HepG2 (cell line): Measurements from ENCODE around the gene DHX57. TPM values are rescaled to one million over a fixed set of nuclear protein-coding genes. Genes with fewer than 3 reads are reported as not detected.

Experiments
- ATAC-seq: fragments of 200-7000 bp; cut with Tn5 transposase; 3 replicates; pipeline ENCODE4 v1.9.1; 2020; ENCODE audit warnings: mild to moderate bottlenecking, moderate library complexity
- BruUV-seq: library from RNA; stranded (reverse); fragments of 400-500 nt; replicated peaks from 2 replicates; lab custom pipeline; 2021; lab: Mats Ljungman, UMichigan
- CTCF ChIA-PET: fragments of 300-600 bp; formaldehyde crosslinking; extraction: SDS; loops from one replicate; lab custom pipeline; 2021; ENCODE audit warnings: low total read pairs, inconsistent platforms, low intra/inter-chr PET ratio; lab: Yijun Ruan, JAX
- POLR2A ChIA-PET: fragments of 350-600 bp; sonication (Branson Sonifier 250); formaldehyde crosslinking; loops from one replicate; lab custom pipeline; 2020; ENCODE audit warnings: antibody characterized with exemption, inconsistent platforms; lab: Yijun Ruan, JAX
- DNase-seq: peaks from one replicate; pipeline ENCODE4 v3.0.0-alpha.2; 2015; ENCODE audit warnings: low spot score
- FAIRE-seq: peaks from 3 replicates; lab custom pipeline; 2011; peaks lifted over from hg19 to GRCh38; lab: Jason Lieb, UNC
- H2AFZ ChIP-seq: one replicate; pipeline ENCODE4 v1.6.1; 2011; ENCODE audit warnings: low read length, inconsistent platforms
- H3K27ac ChIP-seq: fragments of 300-600 bp; 3 replicates; pipeline ENCODE4 v1.8.0; 2011; ENCODE audit warnings: mixed run types, mild to moderate bottlenecking, mixed read lengths, low read length, inconsistent platforms; ENCODE audit not compliant: insufficient read depth; ENCODE audit errors: extremely low read length
- H3K27me3 ChIP-seq, 2 experiments: fragments of 200-600 bp in 1 of 2; 2 replicates in 1 of 2; 3 replicates in 1 of 2; pipeline versions ENCODE4 v1.6.0 to v1.8.0; 2011; ENCODE audit warnings: low read length in 2 of 2, mild to moderate bottlenecking in 2 of 2, moderate library complexity in 2 of 2, inconsistent platforms in 1 of 2; ENCODE audit not compliant: insufficient read depth in 2 of 2, control insufficient read depth in 1 of 2
- H3K36me3 ChIP-seq, 2 experiments: fragments of 200-600 bp in 1 of 2; replicated peaks in 1 of 2; 2 replicates in 1 of 2; 3 replicates in 1 of 2; pipeline versions ENCODE4 v1.5.1 to v1.8.0; 2011; ENCODE audit warnings: low read length in 2 of 2, inconsistent platforms in 1 of 2; ENCODE audit not compliant: insufficient read depth in 2 of 2, control insufficient read depth in 1 of 2
- H3K4me1 ChIP-seq: 2 replicates; pipeline ENCODE4 v1.5.1; 2012; ENCODE audit warnings: low read length, inconsistent platforms; ENCODE audit not compliant: insufficient read depth
- H3K4me2 ChIP-seq: 2 replicates; pipeline ENCODE4 v1.6.0; 2011; ENCODE audit warnings: low read depth, low read length, inconsistent platforms
- H3K4me3 ChIP-seq, 3 experiments: fragments of 200-600 bp in 1 of 3; sonication (generic), shearing (Covaris generic) in 1 of 3; replicated peaks in 1 of 3; 2 replicates each; pipeline ENCODE4 v1.5.1; 2011 to 2016; ENCODE audit warnings: low read length in 3 of 3, inconsistent platforms in 2 of 3, low read depth in 2 of 3, mild to moderate bottlenecking in 2 of 3, control low read depth in 1 of 3, mixed read lengths in 1 of 3; ENCODE audit not compliant: insufficient read depth in 1 of 3
- H3K79me2 ChIP-seq: one replicate; pipeline ENCODE4 v1.6.1; 2011; ENCODE audit warnings: low read length, inconsistent platforms; ENCODE audit not compliant: insufficient read depth
- H3K9ac ChIP-seq: 2 replicates; pipeline ENCODE4 v1.6.0; 2011; ENCODE audit warnings: mild to moderate bottlenecking, low read depth, low read length, inconsistent platforms; ENCODE audit not compliant: insufficient read depth
- H3K9me3 ChIP-seq: 2 replicates; pipeline ENCODE4 v1.5.1; 2012; ENCODE audit warnings: mild to moderate bottlenecking, low read length
- H4K20me1 ChIP-seq: 2 replicates; pipeline ENCODE4 v1.6.0; 2011; ENCODE audit warnings: inconsistent platforms, mild to moderate bottlenecking, low read length, moderate library complexity; ENCODE audit not compliant: insufficient read depth
- FOXK1 ChIP-seq: sonication (generic); formaldehyde crosslinking; IDR thresholded peaks from 2 replicates; pipeline ENCODE4 v1.4.0; 2020; ENCODE audit warnings: low read depth, missing genetic modification reagents, borderline replicate concordance
- GFI1 ChIP-seq: sonication (generic); formaldehyde crosslinking; IDR thresholded peaks from 2 replicates; pipeline ENCODE4 v1.5.0; 2020; ENCODE audit warnings: missing genetic modification reagents, mild to moderate bottlenecking, borderline replicate concordance
- HES4 ChIP-seq: sonication (generic); formaldehyde crosslinking; IDR thresholded peaks from 2 replicates; pipeline ENCODE4 v1.9.0; 2021; ENCODE audit warnings: mild to moderate bottlenecking, missing genetic modification reagents, borderline replicate concordance
- IKZF4 ChIP-seq: sonication (generic); formaldehyde crosslinking; IDR thresholded peaks from 2 replicates; pipeline ENCODE4 v1.5.1; 2020; ENCODE audit warnings: borderline replicate concordance, mild to moderate bottlenecking, low read depth, missing genetic modification reagents; ENCODE audit errors: not compliant biosample characterization
- XRCC5 ChIP-seq: fragments of 200-400 bp; formaldehyde crosslinking; optimal IDR thresholded peaks from 2 replicates; pipeline ENCODE3; 2017; ENCODE audit warnings: mild to moderate bottlenecking, low read length
- ZNF207 ChIP-seq: fragments of 450-650 bp; IDR thresholded peaks from 2 replicates; pipeline ENCODE4 v1.6.1; 2016; ENCODE audit warnings: antibody characterized with exemption, borderline replicate concordance
- ZNF441 ChIP-seq: sonication (generic); formaldehyde crosslinking; IDR thresholded peaks from 2 replicates; pipeline ENCODE4 v1.7.0; 2021; ENCODE audit warnings: missing genetic modification reagents, borderline replicate concordance
- ZNF747 ChIP-seq: sonication (generic); formaldehyde crosslinking; IDR thresholded peaks from 2 replicates; pipeline ENCODE4 v1.8.1; 2023; ENCODE audit warnings: missing genetic modification reagents, mild to moderate bottlenecking, borderline replicate concordance
- ZSCAN29 ChIP-seq: sonication (generic); formaldehyde crosslinking; conservative IDR thresholded peaks from 2 replicates; pipeline ENCODE4 v1.4.0; 2020; ENCODE audit warnings: mild to moderate bottlenecking, missing genetic modification reagents
- WGBS: methylation state at CpG from one replicate; pipeline ENCODE4 v1.1.6; 2017; ENCODE audit warnings: low lambda C conversion rate; 5-methylcytosine and 5-hydroxymethylcytosine counted together
- in situ Hi-C: cut with HindIII; loops from 2 replicates; pipeline ENCODE4 v1.10.0; 2017; ENCODE audit warnings: low pct_unique_long_range_greater_than_20kb; ENCODE audit not compliant: extremely low pct_ligation_motif_present
- intact Hi-C: fragments of 100-400 bp; cut with micrococcal nuclease; formaldehyde crosslinking; loops from one replicate; pipeline ENCODE4 v1.10.0; 2022; ENCODE audit not compliant: unreplicated experiment
- polyA plus RNA-seq, 8 experiments: library from polyadenylated mRNA; depleted of rRNA in 3 of 8; stranded (reverse) in 7 of 8; unstranded in 1 of 8; fragments of >200 nt; fragmentation: Illumina TruSeq in 4 of 8; extraction: Trizol in 4 of 8; gene quantifications; 2 replicates each; pipeline versions ENCODE4 v1.2.1 to v1.2.3, GENCODE V29; 2011 to 2016; ENCODE audit warnings: low read depth in 4 of 8, missing spikeins in 1 of 8, mixed read lengths in 1 of 8; ENCODE audit not compliant: insufficient read depth in 1 of 8
- total RNA-seq, 5 experiments: library from RNA; depleted of rRNA; stranded (reverse); fragments of >200 nt; fragmentation: Illumina TruSeq; extraction: Trizol; gene quantifications; 2 replicates each; pipeline ENCODE4 v1.2.3, GENCODE V29; 2016; ENCODE audit warnings: low read depth in 1 of 5
- TF ChIP-seq, protein P1 (sequence below): sonication (generic); formaldehyde crosslinking; IDR thresholded peaks from 2 replicates; pipeline ENCODE4 v1.5.0; 2020; ENCODE audit warnings: missing genetic modification reagents

The DHX57 gene
- total and polyA plus RNA-seq, 2 of the 13 experiments (the other 11 are each of a cell fraction or from before 2014, with no cell fraction given): 9.2 to 24.2 TPM

DNA sequence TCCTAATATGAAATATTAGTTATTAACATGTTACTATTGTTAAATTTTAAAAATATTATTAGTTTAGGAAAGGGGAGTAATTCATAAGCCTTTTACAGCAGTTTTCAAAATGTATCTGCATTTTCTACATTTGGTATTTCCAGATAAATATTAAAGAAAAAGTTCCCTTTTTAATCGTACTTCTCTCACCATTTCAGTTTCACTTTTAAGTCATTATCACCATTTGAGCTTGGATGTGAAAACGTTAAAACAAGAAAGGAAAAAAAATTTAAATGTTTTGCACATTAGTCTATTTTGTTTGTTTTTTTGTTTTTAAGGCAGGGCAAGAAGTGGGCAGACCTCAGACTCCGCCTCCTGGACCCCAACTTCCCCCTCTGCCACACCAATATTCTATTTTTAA lies 121.2 kb downstream of the DHX57 start:
- Histone ChIP-seq H3K4me2 (no peak overlapping the region), H3K9me3 (no peaks in the 10 kb centered on the region), H4K20me1 (peaks cover 8% of the 10 kb centered on the region), H3K4me1 (peaks cover 34% of the 10 kb centered on the region), H3K9ac (no peak overlapping the region), H3K27me3 (no peaks in the 10 kb centered on the region; a peak in 1 of 5 replicates), H2AFZ (no peak overlapping the region), H3K4me3 (no peak overlapping the region)
- no peak for FAIRE-seq
- TF ChIP-seq ZNF207: no peak
- no peak for TF ChIP-seq GFI1 (CRISPR knock-in tag)
- TF ChIP-seq, protein P1, sequence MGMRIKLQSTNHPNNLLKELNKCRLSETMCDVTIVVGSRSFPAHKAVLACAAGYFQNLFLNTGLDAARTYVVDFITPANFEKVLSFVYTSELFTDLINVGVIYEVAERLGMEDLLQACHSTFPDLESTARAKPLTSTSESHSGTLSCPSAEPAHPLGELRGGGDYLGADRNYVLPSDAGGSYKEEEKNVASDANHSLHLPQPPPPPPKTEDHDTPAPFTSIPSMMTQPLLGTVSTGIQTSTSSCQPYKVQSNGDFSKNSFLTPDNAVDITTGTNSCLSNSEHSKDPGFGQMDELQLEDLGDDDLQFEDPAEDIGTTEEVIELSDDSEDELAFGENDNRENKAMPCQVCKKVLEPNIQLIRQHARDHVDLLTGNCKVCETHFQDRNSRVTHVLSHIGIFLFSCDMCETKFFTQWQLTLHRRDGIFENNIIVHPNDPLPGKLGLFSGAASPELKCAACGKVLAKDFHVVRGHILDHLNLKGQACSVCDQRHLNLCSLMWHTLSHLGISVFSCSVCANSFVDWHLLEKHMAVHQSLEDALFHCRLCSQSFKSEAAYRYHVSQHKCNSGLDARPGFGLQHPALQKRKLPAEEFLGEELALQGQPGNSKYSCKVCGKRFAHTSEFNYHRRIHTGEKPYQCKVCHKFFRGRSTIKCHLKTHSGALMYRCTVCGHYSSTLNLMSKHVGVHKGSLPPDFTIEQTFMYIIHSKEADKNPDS (CRISPR knock-in tag): no peak
- TF ChIP-seq, all 625 proteins: peak for 0
- H3K36me3 ChIP-seq: no peaks in the 10 kb centered on the region; a peak in 2 of 5 replicates
- ChIA-PET CTCF (no interaction called here), POLR2A (interaction anchor here (0.9 kb wide), 1 partner anchor 11 kb away, joined by 3 read pairs; no protein-coding TSS in a partner anchor)
- H3K27ac ChIP-seq: no peak overlapping the region
- DNase-seq (no peak), ATAC-seq (no peak)
- BruUV-seq: no TSS peak
- H3K79me2 ChIP-seq: peaks cover 16% of the 10 kb centered on the region
- in situ Hi-C loops (no loop called here), intact Hi-C loops (loop anchor here (10.0 kb wide), 1 partner anchor 370 kb away; the partner anchor contains the start of gene SOS1)
- WGBS: 69% methylated on average over 3 of the region's 3 CpGs

DNA sequence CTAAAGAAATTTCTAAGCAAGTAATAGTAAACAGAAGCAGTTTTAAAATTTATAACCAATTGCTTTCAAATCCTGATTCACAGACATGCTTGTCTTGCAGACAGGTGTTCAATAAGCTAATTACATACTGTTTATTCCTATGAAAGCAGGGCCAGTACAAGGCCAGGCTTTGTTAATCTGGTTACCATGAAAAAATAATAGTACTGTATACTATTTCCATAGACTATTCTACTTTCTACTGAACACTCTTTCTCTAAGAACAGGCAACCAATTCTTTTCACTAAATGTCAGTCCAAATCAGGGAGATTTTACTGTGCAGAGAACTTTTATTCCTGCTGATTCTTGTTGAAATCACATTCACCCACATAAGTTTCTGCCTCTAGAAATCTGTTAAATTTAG lies 121.7 kb downstream of the DHX57 start:
- BruUV-seq: no TSS peak

More for the DNA sequence above, 121.7 kb downstream of the DHX57 start:
- TF ChIP-seq ZNF747 (no peak), FOXK1 (CRISPR knock-in tag) (no peak), HES4 (CRISPR knock-in tag) (no peak), ZSCAN29 (CRISPR knock-in tag) (no peak), XRCC5 (no peak), ZNF441 (CRISPR knock-in tag) (no peak), IKZF4 (CRISPR knock-in tag) (no peak)
- no peak for ATAC-seq
- H3K79me2 ChIP-seq: peaks cover 21% of the 10 kb centered on the region
- no peaks in the 10 kb centered on the region for H3K9me3 ChIP-seq
- peak overlapping the region; percentile 32 for H3K27ac ChIP-seq
- POLR2A ChIA-PET: interaction anchor here (0.9 kb wide), 1 partner anchor 10 kb away, joined by 3 read pairs; no protein-coding TSS in a partner anchor
- H3K27me3 ChIP-seq: no peaks in the 10 kb centered on the region; a peak in 1 of 5 replicates
- peaks cover 13% of the 10 kb centered on the region for H4K20me1 ChIP-seq
- no peak overlapping the region for H3K4me2 ChIP-seq
- peaks cover 0 to 1% of the 10 kb centered on the region in 2 experiments; a peak in 4 of 5 replicates for H3K36me3 ChIP-seq
- H3K9ac ChIP-seq: no peak overlapping the region
- H3K4me3 ChIP-seq: no peak overlapping the region
- CTCF ChIA-PET: no interaction called here
- FAIRE-seq: no peak
- intact Hi-C loops (loop anchor here (10.0 kb wide), 1 partner anchor 371 kb away; the partner anchor contains the start of gene SOS1), in situ Hi-C loops (no loop called here)
- H3K4me1 ChIP-seq: peaks cover 34% of the 10 kb centered on the region
- H2AFZ ChIP-seq: no peak overlapping the region
- no peak for DNase-seq
